Measurements from ENCODE around the gene TDRD12.
"Not testable (repeated sequence)": the region's sequence is repeated elsewhere in the genome, so short reads cannot be mapped to it uniquely, and the experiment has no call there.

TDRD12 gene

DNA sequence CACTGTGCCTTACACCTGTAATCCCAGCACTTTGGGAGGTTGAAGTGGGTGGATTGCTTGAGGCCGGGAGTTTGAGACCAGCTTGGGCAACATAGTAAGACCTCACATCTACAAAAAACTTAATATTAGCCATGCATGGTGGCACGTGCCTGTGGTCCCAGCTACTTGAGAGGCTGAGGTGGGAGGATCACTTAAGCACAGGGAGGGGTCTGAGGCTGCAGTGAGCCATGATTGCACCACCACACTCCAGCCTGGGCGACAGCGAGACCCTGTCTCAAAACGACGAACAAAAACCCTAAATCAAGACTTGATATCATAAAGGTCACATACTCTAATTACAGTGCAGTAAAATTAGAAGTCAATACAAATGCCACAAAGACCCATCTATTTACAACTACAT, 132.6 kb downstream of the TDRD12 start:
- TF ChIP-seq, protein P1, sequence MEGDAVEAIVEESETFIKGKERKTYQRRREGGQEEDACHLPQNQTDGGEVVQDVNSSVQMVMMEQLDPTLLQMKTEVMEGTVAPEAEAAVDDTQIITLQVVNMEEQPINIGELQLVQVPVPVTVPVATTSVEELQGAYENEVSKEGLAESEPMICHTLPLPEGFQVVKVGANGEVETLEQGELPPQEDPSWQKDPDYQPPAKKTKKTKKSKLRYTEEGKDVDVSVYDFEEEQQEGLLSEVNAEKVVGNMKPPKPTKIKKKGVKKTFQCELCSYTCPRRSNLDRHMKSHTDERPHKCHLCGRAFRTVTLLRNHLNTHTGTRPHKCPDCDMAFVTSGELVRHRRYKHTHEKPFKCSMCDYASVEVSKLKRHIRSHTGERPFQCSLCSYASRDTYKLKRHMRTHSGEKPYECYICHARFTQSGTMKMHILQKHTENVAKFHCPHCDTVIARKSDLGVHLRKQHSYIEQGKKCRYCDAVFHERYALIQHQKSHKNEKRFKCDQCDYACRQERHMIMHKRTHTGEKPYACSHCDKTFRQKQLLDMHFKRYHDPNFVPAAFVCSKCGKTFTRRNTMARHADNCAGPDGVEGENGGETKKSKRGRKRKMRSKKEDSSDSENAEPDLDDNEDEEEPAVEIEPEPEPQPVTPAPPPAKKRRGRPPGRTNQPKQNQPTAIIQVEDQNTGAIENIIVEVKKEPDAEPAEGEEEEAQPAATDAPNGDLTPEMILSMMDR (IDR thresholded peaks at IDR 0.05; ENCODE audit: extremely low read depth, insufficient read depth, missing control alignments) = no peak
- no peak for DNase-seq (ENCODE audit: low spot score)
- in situ Hi-C loops (cut with MboI; ENCODE audit: low pct_unique_long_range_greater_than_20kb, low sequenced_read_pairs, unreplicated experiment) = no loop called here

GRCh38 chr19:32856818-32857217, 137.3 kb downstream of the TDRD12 start:
- DNase-seq (ENCODE audit: low spot score); in situ Hi-C loops (cut with MboI; ENCODE audit: low pct_unique_long_range_greater_than_20kb, low sequenced_read_pairs, unreplicated experiment): not testable (repeated sequence)

- DNase-seq (ENCODE audit: low spot score) = no peak
- in situ Hi-C loops (cut with MboI; ENCODE audit: low pct_unique_long_range_greater_than_20kb, low sequenced_read_pairs, unreplicated experiment) = no loop called here
- TF ChIP-seq, protein P1 (IDR thresholded peaks at IDR 0.05; ENCODE audit: extremely low read depth, insufficient read depth, missing control alignments) = no peak
Measured at GRCh38 chr19:32857584-32857983, 138.0 kb downstream of the TDRD12 start.

DNA sequence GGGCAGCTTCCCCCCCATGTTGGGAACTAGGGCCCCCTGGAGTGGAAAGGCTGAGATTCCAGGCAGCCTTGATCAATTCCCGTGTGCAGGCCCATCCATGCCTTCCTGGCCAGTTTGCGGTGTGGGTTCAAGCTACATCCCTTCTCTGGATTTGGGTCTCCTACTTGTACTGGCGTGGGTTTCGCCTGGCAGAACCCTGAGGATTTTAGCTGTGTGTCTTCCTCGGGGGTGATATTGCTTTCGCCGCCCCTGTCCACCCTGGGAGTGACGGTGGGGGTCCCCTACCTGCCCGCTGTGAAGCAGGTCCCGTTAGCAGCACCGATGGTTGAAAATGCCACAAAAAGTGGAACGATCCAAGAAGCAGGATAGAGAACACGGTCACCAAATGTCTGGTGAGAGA, 138.6 kb downstream of the TDRD12 start:
- in situ Hi-C loops (cut with MboI; ENCODE audit: low pct_unique_long_range_greater_than_20kb, low sequenced_read_pairs, unreplicated experiment) = no loop called here
- TF ChIP-seq, protein P1 (IDR thresholded peaks at IDR 0.05; ENCODE audit: extremely low read depth, insufficient read depth, missing control alignments) = no peak
- no peak for DNase-seq (ENCODE audit: low spot score)

DNA sequence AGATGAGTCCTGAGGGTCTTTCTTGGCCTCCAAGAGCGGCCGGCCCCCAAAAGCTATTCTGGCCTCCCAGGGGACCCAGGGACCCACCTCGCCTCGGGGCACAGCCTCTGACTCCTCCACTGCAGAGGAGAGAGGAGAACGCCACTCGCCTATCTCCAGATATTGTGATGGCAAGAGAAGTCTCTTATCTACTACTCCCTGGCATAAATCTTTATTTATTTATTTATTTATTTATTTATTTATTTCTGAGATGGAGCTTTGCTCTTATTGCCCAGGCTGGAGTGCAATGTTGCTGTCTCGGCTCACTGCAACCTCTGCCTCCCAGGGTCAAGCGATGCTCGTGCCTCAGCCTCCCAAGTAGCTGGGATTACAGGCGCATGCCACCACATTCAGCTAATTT, 139.0 kb downstream of the TDRD12 start:
- TF ChIP-seq, protein P1 (IDR thresholded peaks at IDR 0.05; ENCODE audit: extremely low read depth, insufficient read depth, missing control alignments) = no peak
- in situ Hi-C loops (cut with MboI; ENCODE audit: low pct_unique_long_range_greater_than_20kb, low sequenced_read_pairs, unreplicated experiment) = no loop called here
- DNase-seq (ENCODE audit: low spot score) = no peak

- TF ChIP-seq, protein P1 (IDR thresholded peaks at IDR 0.05; ENCODE audit: extremely low read depth, insufficient read depth, missing control alignments) = no peak
- DNase-seq (ENCODE audit: low spot score) = no peak
- in situ Hi-C loops (cut with MboI; ENCODE audit: low pct_unique_long_range_greater_than_20kb, low sequenced_read_pairs, unreplicated experiment) = no loop called here
Measured at GRCh38 chr19:32859591-32859990, 140.0 kb downstream of the TDRD12 start.

DNA sequence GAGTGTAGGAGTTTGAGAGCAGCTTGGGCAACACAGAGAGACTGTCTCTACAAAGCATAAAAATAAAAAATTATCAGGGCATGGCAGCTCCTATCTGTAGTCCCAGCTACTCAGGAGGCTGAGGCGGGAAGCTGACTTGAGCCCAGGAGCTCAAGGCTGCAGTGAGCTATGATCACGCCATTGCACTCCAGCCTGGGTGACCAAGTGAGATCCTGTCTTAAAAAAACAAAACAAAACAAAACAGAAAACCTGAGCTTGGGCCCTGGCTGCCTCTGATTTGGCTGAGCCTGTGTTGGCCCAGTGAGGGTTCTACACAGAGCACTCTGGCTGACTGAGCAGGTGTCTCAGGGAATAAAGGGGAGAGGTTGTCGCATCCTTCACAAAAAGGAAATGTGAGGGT, 142.0 kb downstream of the TDRD12 start:
- in situ Hi-C loops (cut with MboI; ENCODE audit: low pct_unique_long_range_greater_than_20kb, low sequenced_read_pairs, unreplicated experiment) = no loop called here
- TF ChIP-seq, protein P1 (IDR thresholded peaks at IDR 0.05; ENCODE audit: extremely low read depth, insufficient read depth, missing control alignments) = no peak
- DNase-seq (ENCODE audit: low spot score) = no peak
